GM23338 (cell line): Measurements from ENCODE around the gene GRP.

ENCODE experiments used
- CREB1 ChIP-seq: fragments of 250-450 bp; sonication (Bioruptor Pico); IDR thresholded peaks from 2 replicates; pipeline ENCODE4 v1.5.0; 2020; ENCODE audit warnings: low read depth, mild to moderate bottlenecking, moderate library complexity
- EZH2 ChIP-seq: fragments of 200-600 bp; sonication (generic); IDR thresholded peaks from one replicate; pipeline ENCODE4 v1.8.0; 2017; ENCODE audit warnings: antibody characterized with exemption, mild to moderate bottlenecking, low read depth; ENCODE audit not compliant: unreplicated experiment
- EZH2phosphoT487 ChIP-seq: fragments of 200-600 bp; sonication (generic); IDR thresholded peaks from one replicate; pipeline ENCODE4 v1.8.1; 2018; ENCODE audit warnings: antibody characterized with exemption; ENCODE audit not compliant: unreplicated experiment
- JUNB ChIP-seq: IDR thresholded peaks from one replicate; pipeline ENCODE4 v1.6.1; 2016; ENCODE audit warnings: antibody characterized with exemption; ENCODE audit not compliant: unreplicated experiment
- NANOG ChIP-seq: IDR thresholded peaks from 2 replicates; pipeline ENCODE4 v1.6.1; 2016; ENCODE audit warnings: antibody characterized with exemption, borderline replicate concordance
- POLR2AphosphoS5 ChIP-seq: IDR thresholded peaks from 2 replicates; pipeline ENCODE4 v1.6.1; 2016; ENCODE audit warnings: antibody characterized with exemption, low read depth
- STAT1 ChIP-seq: IDR thresholded peaks from one replicate; pipeline ENCODE4 v1.6.1; 2016; ENCODE audit warnings: antibody characterized with exemption; ENCODE audit not compliant: unreplicated experiment
- ZNF331 ChIP-seq: fragments of 250-450 bp; sonication (Bioruptor Pico); IDR thresholded peaks from 2 replicates; pipeline ENCODE4 v1.5.0; 2020; ENCODE audit warnings: low read depth, mild to moderate bottlenecking, moderate library complexity
- TF ChIP-seq, protein P1 (sequence below), 2 experiments: fragments of 200-600 bp in 1 of 2; sonication (generic) in 1 of 2; conservative IDR thresholded peaks; 2 replicates each; pipeline versions ENCODE4 v1.5.1 to v1.6.1; 2016 to 2017; ENCODE audit warnings: antibody characterized with exemption in 2 of 2, low read depth in 2 of 2, mild to moderate bottlenecking in 2 of 2, moderate library complexity in 1 of 2
- TF ChIP-seq, protein P2 (sequence below): IDR thresholded peaks from one replicate; pipeline ENCODE4 v1.6.1; 2018; ENCODE audit warnings: antibody characterized with exemption; ENCODE audit not compliant: unreplicated experiment
- TF ChIP-seq, protein P3 (sequence below): IDR thresholded peaks from 2 replicates; pipeline ENCODE4 v1.6.1; 2016; ENCODE audit warnings: antibody characterized with exemption

DNA sequence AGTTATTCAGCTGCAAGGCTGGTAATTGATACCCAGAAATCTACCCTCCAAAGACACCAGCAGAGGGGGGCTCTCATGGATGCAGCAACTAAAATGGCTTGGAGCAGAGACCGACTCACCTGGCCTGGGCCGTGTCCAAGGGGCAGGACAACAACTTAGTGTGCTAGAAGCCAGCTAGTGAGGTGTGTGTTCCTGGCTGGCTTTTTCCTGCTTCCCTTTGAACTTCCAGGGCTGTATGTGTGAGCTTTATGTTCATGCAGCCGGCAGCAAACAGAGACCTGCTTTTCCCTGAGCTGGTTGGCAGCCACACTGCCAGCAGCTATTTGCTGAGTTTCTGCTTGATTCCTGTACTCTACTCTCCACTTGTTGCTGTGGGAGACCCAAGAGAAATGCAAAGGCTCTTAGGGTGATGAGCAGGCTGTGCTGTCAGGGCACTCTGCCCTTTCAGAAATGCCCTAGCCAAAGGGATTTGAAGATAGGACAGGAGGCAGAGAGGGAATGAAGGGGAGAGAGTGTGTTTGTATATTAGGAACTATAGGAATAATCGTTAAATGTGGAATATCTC lies 23.7 kb upstream of the GRP start:
- TF ChIP-seq, protein P1, sequence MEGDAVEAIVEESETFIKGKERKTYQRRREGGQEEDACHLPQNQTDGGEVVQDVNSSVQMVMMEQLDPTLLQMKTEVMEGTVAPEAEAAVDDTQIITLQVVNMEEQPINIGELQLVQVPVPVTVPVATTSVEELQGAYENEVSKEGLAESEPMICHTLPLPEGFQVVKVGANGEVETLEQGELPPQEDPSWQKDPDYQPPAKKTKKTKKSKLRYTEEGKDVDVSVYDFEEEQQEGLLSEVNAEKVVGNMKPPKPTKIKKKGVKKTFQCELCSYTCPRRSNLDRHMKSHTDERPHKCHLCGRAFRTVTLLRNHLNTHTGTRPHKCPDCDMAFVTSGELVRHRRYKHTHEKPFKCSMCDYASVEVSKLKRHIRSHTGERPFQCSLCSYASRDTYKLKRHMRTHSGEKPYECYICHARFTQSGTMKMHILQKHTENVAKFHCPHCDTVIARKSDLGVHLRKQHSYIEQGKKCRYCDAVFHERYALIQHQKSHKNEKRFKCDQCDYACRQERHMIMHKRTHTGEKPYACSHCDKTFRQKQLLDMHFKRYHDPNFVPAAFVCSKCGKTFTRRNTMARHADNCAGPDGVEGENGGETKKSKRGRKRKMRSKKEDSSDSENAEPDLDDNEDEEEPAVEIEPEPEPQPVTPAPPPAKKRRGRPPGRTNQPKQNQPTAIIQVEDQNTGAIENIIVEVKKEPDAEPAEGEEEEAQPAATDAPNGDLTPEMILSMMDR (conservative IDR thresholded peaks at IDR 0.05; ENCODE audit: low read depth in 2 of 2): no peak
- TF ChIP-seq POLR2AphosphoS5: no peak
- TF ChIP-seq, protein P2, sequence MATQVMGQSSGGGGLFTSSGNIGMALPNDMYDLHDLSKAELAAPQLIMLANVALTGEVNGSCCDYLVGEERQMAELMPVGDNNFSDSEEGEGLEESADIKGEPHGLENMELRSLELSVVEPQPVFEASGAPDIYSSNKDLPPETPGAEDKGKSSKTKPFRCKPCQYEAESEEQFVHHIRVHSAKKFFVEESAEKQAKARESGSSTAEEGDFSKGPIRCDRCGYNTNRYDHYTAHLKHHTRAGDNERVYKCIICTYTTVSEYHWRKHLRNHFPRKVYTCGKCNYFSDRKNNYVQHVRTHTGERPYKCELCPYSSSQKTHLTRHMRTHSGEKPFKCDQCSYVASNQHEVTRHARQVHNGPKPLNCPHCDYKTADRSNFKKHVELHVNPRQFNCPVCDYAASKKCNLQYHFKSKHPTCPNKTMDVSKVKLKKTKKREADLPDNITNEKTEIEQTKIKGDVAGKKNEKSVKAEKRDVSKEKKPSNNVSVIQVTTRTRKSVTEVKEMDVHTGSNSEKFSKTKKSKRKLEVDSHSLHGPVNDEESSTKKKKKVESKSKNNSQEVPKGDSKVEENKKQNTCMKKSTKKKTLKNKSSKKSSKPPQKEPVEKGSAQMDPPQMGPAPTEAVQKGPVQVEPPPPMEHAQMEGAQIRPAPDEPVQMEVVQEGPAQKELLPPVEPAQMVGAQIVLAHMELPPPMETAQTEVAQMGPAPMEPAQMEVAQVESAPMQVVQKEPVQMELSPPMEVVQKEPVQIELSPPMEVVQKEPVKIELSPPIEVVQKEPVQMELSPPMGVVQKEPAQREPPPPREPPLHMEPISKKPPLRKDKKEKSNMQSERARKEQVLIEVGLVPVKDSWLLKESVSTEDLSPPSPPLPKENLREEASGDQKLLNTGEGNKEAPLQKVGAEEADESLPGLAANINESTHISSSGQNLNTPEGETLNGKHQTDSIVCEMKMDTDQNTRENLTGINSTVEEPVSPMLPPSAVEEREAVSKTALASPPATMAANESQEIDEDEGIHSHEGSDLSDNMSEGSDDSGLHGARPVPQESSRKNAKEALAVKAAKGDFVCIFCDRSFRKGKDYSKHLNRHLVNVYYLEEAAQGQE: no peak
- no peak for TF ChIP-seq JUNB
- TF ChIP-seq EZH2phosphoT487: no peak
- no peak for TF ChIP-seq CREB1
- no peak for TF ChIP-seq EZH2
- TF ChIP-seq, protein P3, sequence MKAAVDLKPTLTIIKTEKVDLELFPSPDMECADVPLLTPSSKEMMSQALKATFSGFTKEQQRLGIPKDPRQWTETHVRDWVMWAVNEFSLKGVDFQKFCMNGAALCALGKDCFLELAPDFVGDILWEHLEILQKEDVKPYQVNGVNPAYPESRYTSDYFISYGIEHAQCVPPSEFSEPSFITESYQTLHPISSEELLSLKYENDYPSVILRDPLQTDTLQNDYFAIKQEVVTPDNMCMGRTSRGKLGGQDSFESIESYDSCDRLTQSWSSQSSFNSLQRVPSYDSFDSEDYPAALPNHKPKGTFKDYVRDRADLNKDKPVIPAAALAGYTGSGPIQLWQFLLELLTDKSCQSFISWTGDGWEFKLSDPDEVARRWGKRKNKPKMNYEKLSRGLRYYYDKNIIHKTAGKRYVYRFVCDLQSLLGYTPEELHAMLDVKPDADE: no peak
- no peak for TF ChIP-seq ZNF331 (CRISPR knock-in tag)
- TF ChIP-seq STAT1: no peak
- no peak for TF ChIP-seq NANOG
